NK-92 (cell line): ENCODE measurements around the gene UPK1B.

Experiments
- DNase-seq: peaks from one replicate; lab custom pipeline; 2025; ENCODE audit not compliant: unreplicated experiment; lab: John Stamatoyannopoulos, UW

Gene UPK1B

DNA sequence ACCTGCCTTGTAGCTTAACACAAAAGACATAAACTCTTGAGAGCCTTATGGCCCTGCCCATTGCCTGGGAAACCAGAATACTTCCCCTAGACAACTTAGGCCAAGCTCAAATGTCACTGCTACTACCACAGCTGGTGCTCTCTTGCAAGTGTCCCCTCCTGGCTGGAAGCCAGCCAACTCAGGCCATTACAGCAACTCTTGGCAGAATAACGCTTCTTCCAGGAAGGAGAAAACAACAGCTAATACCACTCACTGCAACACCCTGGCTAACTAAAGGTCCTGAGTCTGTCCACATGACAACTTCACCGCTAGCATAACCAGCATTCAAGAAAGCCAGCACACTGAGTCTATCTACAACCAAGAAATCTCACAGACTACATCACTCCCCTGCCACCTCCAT is 72.4 kb downstream of the UPK1B start:
- no peak for DNase-seq
